ENCODE data around the gene HIGD1B. TPM values are rescaled to one million over a fixed set of nuclear protein-coding genes. Genes with fewer than 3 reads are reported as not detected.

HIGD1B gene
- total and polyA plus RNA-seq, 9 of the 15 experiments (the other 6 are each of a cell fraction or from before 2014, with no cell fraction given), result not detected

- 94% methylated on average over 3 of the region's 4 CpGs for WGBS (ENCODE audit: insufficient coverage, low coverage, missing lambda C conversion rate)
- in situ Hi-C loops (cut with MboI), result no loop called here
- TF ChIP-seq NFIC (IDR thresholded peaks at IDR 0.05) (peak; percentile 49; the same call in 1 of the 2 replicates), FOXK1 (CRISPR knock-in tag; IDR thresholded peaks at IDR 0.05; ENCODE audit: borderline replicate concordance) (no peak)
- Histone ChIP-seq H3K36me3 (ENCODE audit: control insufficient read depth, insufficient read depth, low read length) (peaks cover 57% of the 10 kb centered on the region), H3K79me2 (ENCODE audit: control insufficient read depth, insufficient read depth, low read length) (peaks cover 88% of the 10 kb centered on the region), H3K9me1 (ENCODE audit: control insufficient read depth, insufficient read depth, low read length) (no peaks in the 10 kb centered on the region), H3K4me1 (replicated peaks in 1 of 2; ENCODE audit: control insufficient read depth in 2 of 2, insufficient read depth in 2 of 2, low read length in 2 of 2) (peaks cover under 1 to 2% of the 10 kb centered on the region in 2 experiments; a peak in 2 of 5 replicates), H3K27ac (ENCODE audit: extremely low read depth, low read depth, low read length) (no peak overlapping the region), H3K27me3 (ENCODE audit: control insufficient read depth in 2 of 2, insufficient read depth in 2 of 2, low read length in 2 of 2) (no peaks in the 10 kb centered on the region), H3K4me3 (no peak overlapping the region), H2AFZ (ENCODE audit: low read depth, low read length) (no peak overlapping the region), H3K4me2 (ENCODE audit: insufficient read depth, low read length) (no peak overlapping the region), H3K9me3 (replicated peaks; ENCODE audit: control insufficient read depth, insufficient read depth, low read depth, low read length) (no peaks in the 10 kb centered on the region), H3K9ac (ENCODE audit: insufficient read depth in 1 of 2, low read depth in 2 of 2, low read length in 2 of 2) (no peak overlapping the region), H4K20me1 (replicated peaks; ENCODE audit: control insufficient read depth, insufficient read depth, low read length) (peaks cover 7% of the 10 kb centered on the region)
- ChIA-PET POLR2A (interaction anchor here (0.7 to 2.1 kb wide), 2 partner anchors 10 to 114 kb away, joined by 3 to 8 read pairs; no protein-coding TSS in a partner anchor), CTCF (ENCODE audit: low intra/inter-chr PET ratio) (no interaction called here)
- intact Hi-C loops (cut with micrococcal nuclease), result no loop called here
- BruUV-seq (replicated peaks), result no TSS peak
- no peak for FAIRE-seq
- no peak for ATAC-seq
- DNase-seq (ENCODE audit: extremely low read depth in 1 of 4, low spot score in 3 of 4), result no peak
Observed at GRCh38 chr17:44894642-44895041, 47.0 kb downstream of the HIGD1B start.

GRCh38 chr17:44898768-44899073, 51.0 kb downstream of the HIGD1B start:
- Histone ChIP-seq H3K9ac (ENCODE audit: insufficient read depth in 1 of 2, low read depth in 2 of 2, low read length in 2 of 2) (peak overlapping the region; percentile 94), H3K4me2 (ENCODE audit: insufficient read depth, low read length) (peak overlapping the region; percentile 94), H3K9me1 (ENCODE audit: control insufficient read depth, insufficient read depth, low read length) (no peaks in the 10 kb centered on the region), H2AFZ (ENCODE audit: low read depth, low read length) (peak overlapping the region; percentile 99), H3K27ac (ENCODE audit: extremely low read depth, low read depth, low read length) (peak overlapping the region; percentile 99), H3K27me3 (ENCODE audit: control insufficient read depth in 2 of 2, insufficient read depth in 2 of 2, low read length in 2 of 2) (no peaks in the 10 kb centered on the region), H3K79me2 (ENCODE audit: control insufficient read depth, insufficient read depth, low read length) (peaks cover 53% of the 10 kb centered on the region), H4K20me1 (replicated peaks; ENCODE audit: control insufficient read depth, insufficient read depth, low read length) (no peaks in the 10 kb centered on the region; the same call in 1 of the 2 replicates), H3K4me3 (peak overlapping the region; percentile 72), H3K36me3 (ENCODE audit: control insufficient read depth, insufficient read depth, low read length) (peaks cover 29% of the 10 kb centered on the region), H3K4me1 (replicated peaks in 1 of 2; ENCODE audit: control insufficient read depth in 2 of 2, insufficient read depth in 2 of 2, low read length in 2 of 2) (peaks cover 7 to 9% of the 10 kb centered on the region in 2 experiments; a peak in 3 of 5 replicates), H3K9me3 (replicated peaks; ENCODE audit: control insufficient read depth, insufficient read depth, low read depth, low read length) (no peaks in the 10 kb centered on the region)
- ATAC-seq (peak; percentile 83; the same call in 1 of the 3 replicates), FAIRE-seq (peak; percentile 61), DNase-seq (ENCODE audit: extremely low read depth in 1 of 4, low spot score in 3 of 4) (no peak)
- intact Hi-C loops (cut with micrococcal nuclease), result no loop called here
- in situ Hi-C loops (cut with MboI), result no loop called here
- BruUV-seq (replicated peaks), result no TSS peak
- CTCF ChIA-PET (ENCODE audit: low intra/inter-chr PET ratio), result no interaction called here
- POLR2A ChIA-PET, result interaction anchor here (0.6 to 5.3 kb wide), 11 partner anchors 9 to 574 kb away, joined by 3 to 28 read pairs (median 4); partner anchors contain the start of genes NMT1 and SLC25A39
- 0% methylated on average over 7 of the region's 7 CpGs for WGBS (ENCODE audit: insufficient coverage, low coverage, missing lambda C conversion rate)
- peak; percentile 11; the same call in 1 of the 2 replicates for TF ChIP-seq STAT5A (IDR thresholded peaks at IDR 0.05; ENCODE audit: borderline replicate concordance, low read length)
- TF ChIP-seq, protein P1, sequence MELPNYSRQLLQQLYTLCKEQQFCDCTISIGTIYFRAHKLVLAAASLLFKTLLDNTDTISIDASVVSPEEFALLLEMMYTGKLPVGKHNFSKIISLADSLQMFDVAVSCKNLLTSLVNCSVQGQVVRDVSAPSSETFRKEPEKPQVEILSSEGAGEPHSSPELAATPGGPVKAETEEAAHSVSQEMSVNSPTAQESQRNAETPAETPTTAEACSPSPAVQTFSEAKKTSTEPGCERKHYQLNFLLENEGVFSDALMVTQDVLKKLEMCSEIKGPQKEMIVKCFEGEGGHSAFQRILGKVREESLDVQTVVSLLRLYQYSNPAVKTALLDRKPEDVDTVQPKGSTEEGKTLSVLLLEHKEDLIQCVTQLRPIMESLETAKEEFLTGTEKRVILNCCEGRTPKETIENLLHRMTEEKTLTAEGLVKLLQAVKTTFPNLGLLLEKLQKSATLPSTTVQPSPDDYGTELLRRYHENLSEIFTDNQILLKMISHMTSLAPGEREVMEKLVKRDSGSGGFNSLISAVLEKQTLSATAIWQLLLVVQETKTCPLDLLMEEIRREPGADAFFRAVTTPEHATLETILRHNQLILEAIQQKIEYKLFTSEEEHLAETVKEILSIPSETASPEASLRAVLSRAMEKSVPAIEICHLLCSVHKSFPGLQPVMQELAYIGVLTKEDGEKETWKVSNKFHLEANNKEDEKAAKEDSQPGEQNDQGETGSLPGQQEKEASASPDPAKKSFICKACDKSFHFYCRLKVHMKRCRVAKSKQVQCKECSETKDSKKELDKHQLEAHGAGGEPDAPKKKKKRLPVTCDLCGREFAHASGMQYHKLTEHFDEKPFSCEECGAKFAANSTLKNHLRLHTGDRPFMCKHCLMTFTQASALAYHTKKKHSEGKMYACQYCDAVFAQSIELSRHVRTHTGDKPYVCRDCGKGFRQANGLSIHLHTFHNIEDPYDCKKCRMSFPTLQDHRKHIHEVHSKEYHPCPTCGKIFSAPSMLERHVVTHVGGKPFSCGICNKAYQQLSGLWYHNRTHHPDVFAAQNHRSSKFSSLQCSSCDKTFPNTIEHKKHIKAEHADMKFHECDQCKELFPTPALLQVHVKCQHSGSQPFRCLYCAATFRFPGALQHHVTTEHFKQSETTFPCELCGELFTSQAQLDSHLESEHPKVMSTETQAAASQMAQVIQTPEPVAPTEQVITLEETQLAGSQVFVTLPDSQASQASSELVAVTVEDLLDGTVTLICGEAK (IDR thresholded peaks at IDR 0.05), result peak; percentile 90; the same call in 1 of the 2 replicates
- TF ChIP-seq, protein P1 (CRISPR knock-in tag; IDR thresholded peaks at IDR 0.05), result no peak
- peak; percentile 95 for TF ChIP-seq SPI1 (IDR thresholded peaks at IDR 0.05; ENCODE audit: borderline replicate concordance, low read depth, low read length)
- TF ChIP-seq ZBED1 (IDR thresholded peaks at IDR 0.05), result no peak
- 0 out of 2 replicates have a peak, but pooled peaks have one; percentile 23 for TF ChIP-seq KAT7 (CRISPR knock-in tag; IDR thresholded peaks at IDR 0.05; ENCODE audit: borderline replicate concordance)

Measured in K562 (cell line).